ENCODE data around the gene UST.
"Not testable (repeated sequence)": the region's sequence is repeated elsewhere in the genome, so short reads cannot be mapped to it uniquely, and the experiment has no call there.

The UST gene

GRCh38 chr6:148868314-148868713, 121.5 kb downstream of the UST start:
- no peak for DNase-seq (ENCODE audit: low read depth in 2 of 2)

GRCh38 chr6:148868901-148869300, 122.1 kb downstream of the UST start:
- no peak for DNase-seq (ENCODE audit: low read depth in 2 of 2)

DNA sequence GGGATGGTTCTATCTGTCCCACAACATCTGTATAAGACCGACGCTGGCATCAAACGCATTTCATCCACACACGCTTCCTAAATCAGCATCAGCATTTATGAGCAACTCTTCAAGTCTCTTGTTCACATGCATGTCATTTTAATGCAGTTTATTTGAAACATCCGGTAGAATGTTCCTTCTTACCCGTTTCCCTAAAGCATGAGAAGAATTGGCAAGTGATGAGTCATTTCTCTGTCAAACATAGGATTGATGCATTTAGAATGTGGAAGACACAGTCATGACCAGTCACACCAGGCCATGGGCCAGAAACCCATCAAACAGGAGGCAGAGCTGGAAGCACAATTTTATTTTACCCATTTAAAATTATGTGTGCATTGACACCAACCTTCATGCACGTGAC, 122.8 kb downstream of the UST start:
- no peak for DNase-seq (ENCODE audit: low read depth in 2 of 2)

- DNase-seq (ENCODE audit: low read depth in 2 of 2), result no peak
These were observed 126.3 kb downstream of the UST start for GRCh38 chr6:148873154-148873553.

DNA sequence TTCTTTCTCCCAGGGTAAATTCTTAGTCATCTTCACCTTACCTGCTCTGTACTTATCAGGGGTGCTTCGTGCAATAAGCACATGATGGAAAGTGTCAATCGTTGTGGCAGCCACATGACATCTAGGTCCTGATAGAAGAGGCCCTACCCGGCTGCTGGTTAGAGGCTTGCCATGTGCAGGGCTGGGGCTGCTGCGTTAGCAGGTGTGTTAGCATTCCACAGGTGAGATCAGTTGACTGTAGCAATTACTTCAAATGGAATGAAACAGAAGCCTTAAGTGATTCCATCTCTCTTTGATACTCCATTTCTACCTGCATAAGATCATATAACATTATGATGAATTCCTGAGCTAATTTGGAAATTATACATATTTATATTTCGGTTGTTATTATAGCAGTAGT, 127.0 kb downstream of the UST start:
- no peak for DNase-seq (ENCODE audit: low read depth in 2 of 2)

- no peak for DNase-seq (ENCODE audit: low read depth in 2 of 2)
These were observed 128.0 kb downstream of the UST start for GRCh38 chr6:148874698-148875293.

DNA sequence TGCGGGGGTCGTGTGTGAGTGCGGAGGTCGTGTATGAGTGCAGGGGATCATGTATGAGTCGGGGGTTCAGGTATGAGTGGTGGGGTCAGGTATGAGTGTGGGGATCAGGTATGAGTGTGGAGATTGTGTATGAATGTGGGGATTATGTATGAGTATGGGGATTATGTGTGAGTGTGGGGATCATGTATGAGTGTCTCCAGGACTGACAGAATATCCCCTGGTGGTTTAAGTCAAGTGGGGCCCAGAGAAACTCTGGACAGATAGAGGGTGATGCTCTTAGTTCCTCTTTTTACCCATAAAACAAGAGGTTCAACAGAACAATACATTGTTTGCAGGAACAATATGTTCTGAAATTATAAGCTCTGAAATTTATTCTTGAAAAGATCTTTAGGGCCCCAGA, 131.9 kb downstream of the UST start:
- DNase-seq (ENCODE audit: low read depth in 2 of 2), result no peak

DNA sequence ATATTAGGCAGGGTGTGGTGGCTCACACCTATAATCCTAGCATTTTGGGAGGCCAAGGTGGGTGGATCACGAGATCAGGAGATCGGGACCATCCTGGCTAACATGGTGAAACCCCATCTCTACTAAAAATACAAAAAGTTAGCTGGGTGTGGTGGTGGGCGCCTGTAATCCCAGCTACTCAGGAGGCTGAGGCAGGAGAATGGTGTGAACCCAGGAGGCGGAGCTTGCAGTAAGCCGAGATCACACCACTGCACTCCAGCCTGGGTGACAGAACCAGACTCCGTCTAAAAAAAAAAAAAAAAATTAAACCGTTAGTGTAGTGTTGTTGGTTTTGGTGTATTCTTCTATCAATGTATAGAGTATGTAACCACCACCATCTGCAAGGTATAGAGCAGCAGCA, 133.9 kb downstream of the UST start:
- not testable (repeated sequence) for DNase-seq (ENCODE audit: low read depth in 2 of 2)

DNA sequence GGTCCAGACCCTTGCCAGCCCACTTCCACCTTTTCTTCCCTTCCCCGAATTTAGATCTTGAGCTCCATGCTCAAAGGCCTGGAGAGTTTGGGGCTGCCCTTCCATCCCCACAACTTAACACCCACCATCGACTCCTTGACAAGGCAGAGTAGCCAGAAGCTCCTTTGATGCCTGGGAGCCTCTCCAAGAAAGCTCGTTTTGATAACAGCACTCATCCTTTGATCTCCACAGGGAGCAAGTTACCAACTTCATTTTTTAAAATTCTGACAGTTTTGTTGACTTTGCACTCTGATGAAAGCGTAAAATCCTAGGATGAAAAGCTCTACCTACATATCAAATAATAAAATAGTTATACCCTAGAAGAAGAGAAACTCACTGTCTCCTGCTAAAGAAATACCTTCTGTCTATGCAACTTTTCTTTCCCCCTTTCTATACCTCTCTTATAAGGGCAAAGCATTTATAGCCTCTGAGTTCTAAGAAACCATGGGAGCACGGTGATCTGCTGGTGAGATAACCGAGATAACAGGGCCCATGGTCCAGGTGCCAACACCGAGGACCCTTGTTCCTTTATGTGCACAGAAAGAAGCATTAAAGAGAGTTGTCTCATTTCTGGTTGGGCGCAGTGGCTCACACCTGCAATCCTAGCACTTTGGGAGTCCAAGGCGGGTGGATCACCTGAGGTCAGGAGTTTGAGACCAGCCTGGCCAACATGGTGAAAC, 134.9 kb downstream of the UST start:
- no peak for DNase-seq (ENCODE audit: low read depth in 2 of 2)

DNA sequence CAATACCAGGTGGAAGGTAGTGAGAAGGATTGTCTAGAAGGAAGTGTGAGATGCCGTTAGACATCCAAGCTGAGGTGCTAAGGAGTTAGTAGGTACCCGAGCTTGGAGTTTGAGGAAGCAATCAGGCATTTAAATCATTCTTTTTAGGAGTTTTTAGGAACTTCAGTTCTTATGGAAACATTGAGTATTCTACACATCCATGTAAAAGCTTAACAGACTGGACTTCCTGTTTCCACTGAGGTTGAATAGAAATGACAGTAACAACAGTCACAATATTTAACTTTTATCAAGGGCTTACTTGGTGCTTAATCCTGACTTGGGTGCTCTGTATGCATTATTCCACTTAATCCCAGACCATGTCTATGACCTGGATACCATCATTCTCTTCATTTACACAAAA, 136.4 kb downstream of the UST start:
- DNase-seq (ENCODE audit: low read depth in 2 of 2), result no peak

DNA sequence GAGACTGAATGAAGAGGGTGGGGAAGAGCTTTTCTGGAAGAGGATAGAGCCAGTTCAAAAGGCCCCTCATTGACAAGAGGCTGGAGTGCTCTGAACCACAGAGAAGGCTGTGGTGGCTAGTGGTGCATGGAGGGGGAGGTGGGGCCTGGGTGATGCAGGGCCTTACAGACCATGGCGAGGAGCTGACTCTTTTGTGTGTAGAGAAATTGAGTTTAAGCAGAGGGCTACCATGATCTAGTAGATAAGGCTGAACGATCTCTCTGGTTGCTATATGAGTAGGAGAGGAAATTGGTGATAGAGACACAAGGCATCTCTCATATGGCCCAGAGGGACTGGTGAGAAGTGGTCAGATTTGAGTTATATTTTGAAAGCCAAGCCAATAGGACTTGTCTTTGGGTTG, 137.6 kb downstream of the UST start:
- no peak for DNase-seq (ENCODE audit: low read depth in 2 of 2)

GRCh38 chr6:148885136-148885865, 138.5 kb downstream of the UST start:
- DNase-seq (ENCODE audit: low read depth in 2 of 2), result no peak

DNA sequence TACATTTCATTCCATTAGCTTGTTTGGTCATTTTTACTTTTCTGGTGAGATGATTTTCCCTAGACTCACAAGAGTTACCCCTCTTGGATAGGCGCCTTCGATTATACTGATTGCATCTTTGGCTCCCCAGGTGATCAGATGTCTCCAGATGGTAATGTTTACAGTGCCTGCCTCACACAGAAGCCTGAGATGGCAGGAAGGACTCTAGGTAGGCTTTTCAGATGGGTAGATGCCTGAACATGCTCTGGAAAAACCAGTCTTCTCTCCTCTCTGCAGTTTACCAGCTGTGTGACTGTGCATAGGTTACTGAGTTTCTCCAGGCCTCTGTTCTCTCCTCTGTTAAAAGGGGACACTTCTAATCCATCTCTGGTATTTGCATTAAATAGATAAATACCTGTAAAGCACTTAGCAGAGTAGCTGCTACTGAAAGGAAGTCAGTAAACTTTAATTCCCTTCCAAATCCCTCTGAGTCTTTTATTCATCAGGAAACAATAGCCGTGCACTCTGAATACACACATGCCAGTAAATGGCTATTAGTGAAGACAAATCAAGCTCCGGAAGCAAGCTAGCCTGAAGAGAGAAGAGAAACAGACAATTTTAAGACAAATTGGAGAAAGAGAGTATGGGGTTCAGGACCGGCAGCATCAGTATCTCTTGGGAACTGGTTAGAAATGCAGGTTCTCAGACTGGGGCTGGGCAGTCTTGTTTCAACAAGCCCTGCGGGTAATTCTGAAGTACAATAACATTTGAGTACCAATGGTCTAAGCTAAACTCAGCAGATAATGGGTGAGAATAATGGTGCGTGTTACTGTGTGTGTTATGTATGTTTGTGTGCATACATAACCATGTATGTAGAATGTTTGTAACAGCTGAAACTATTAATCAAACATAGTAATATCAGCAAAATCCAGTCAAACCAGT, 139.4 kb downstream of the UST start:
- DNase-seq (ENCODE audit: low read depth in 2 of 2), result no peak

DNA sequence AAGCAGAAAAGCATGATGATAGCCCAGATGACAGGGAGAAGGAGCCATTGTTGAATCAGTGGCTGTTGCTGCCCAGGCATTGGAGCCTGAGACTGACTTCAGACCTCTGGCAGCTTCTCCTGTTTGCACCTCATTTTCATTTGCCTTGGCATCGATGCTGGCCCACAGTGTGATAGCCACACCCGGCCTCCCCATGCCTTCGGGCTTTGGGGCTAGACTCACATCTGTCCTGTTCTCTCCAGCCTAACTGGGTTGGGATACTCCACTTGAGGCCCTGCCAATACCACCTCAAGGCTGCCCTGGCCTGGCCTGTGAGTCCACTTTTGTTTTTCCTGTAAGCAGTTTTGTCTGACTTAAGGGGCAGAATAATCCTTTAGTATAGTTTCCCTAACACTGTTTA, 140.4 kb downstream of the UST start:
- no peak for DNase-seq (ENCODE audit: low read depth in 2 of 2)

GRCh38 chr6:148888856-148889255, 142.0 kb downstream of the UST start:
- no peak for DNase-seq (ENCODE audit: low read depth in 2 of 2)

DNA sequence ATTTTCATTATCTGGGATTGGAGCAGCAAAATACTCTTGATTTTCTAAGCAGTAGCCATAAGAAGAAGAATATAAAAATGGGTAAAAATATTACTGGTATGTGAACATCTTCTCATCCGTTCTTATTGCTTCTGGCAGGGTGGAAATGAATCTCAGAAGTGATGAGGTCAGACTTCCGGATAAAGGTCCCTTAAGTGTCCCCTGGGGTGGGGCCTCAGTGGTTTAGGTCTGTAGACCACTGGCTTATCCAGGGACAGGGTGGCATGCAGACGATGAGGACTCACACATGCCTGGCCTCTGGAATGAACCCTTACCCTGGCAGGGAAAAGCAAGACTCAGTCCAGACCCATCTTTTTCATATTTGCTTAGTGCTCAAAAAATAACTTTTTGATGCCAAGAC, 143.3 kb downstream of the UST start:
- DNase-seq (ENCODE audit: low read depth in 2 of 2), result no peak

GRCh38 chr6:148890652-148891404, 144.0 kb downstream of the UST start:
- no peak for DNase-seq (ENCODE audit: low read depth in 2 of 2)

DNA sequence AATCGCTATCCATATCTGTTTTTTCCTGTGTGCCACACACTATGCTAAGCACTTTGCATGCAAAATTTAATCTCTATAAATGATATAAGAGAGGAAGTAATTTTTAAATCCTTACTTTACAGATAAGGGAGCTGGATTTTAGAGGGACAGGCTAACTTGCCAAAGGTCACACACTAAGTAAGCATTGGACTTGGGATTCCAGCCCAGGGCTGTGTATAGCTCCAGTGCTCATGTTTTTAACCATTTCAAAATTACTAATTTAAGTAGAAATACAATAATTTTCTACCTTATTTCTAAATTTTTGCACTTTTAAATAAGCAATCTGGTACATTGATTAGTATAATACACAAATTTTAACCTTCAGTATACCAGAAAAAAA, 144.6 kb downstream of the UST start:
- no peak for DNase-seq (ENCODE audit: low read depth in 2 of 2)

- no peak for DNase-seq (ENCODE audit: low read depth in 2 of 2)
These were observed 145.4 kb downstream of the UST start for GRCh38 chr6:148892247-148892646.

GRCh38 chr6:148893073-148893472, 146.2 kb downstream of the UST start:
- DNase-seq (ENCODE audit: low read depth in 2 of 2), result no peak

DNA sequence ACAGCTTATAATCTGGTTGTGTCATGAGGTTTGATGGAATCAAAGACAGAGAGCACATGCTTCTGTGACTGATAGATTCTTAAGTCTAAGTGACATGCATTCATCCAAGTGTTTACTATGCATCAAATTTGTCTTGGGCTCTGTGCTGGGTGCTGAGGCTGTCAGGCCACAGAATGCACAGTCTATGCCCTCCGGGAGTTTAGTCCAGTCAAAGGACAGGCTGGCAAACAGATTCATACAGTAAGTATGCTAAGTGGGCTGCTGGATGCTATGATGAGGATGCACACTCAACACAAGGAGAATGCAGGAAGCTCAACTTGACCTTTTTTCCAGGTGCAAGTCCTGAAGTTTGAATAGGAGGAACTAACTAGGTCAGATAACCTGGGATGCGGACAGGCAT, 146.7 kb downstream of the UST start:
- DNase-seq (ENCODE audit: low read depth in 2 of 2), result no peak
